Epithelial cell of proximal tubule (primary cell): ENCODE data around the gene PCNT. TPM values are rescaled to one million over a fixed set of nuclear protein-coding genes. Genes with fewer than 3 reads are reported as not detected.

Experiments
- DNase-seq: peaks from one replicate; pipeline ENCODE4 v3.0.0-alpha.2; 2011; ENCODE audit warnings: low read depth
- H3K4me3 ChIP-seq: 2 replicates; pipeline ENCODE4 v1.5.1; 2011; ENCODE audit warnings: low read depth, mild to moderate bottlenecking, low read length
- CTCF ChIP-seq: conservative IDR thresholded peaks from 2 replicates; pipeline ENCODE4 v1.5.1; 2012; ENCODE audit warnings: low read depth, mild to moderate bottlenecking, low read length
- total RNA-seq: library from RNA; depleted of rRNA; stranded (reverse); fragments of >200 nt; gene quantifications from 2 replicates; pipeline ENCODE4 v1.2.3, GENCODE V29; 2015

Gene PCNT
- total RNA-seq, 1 donor from 2014 or later = 18.7 TPM

DNA sequence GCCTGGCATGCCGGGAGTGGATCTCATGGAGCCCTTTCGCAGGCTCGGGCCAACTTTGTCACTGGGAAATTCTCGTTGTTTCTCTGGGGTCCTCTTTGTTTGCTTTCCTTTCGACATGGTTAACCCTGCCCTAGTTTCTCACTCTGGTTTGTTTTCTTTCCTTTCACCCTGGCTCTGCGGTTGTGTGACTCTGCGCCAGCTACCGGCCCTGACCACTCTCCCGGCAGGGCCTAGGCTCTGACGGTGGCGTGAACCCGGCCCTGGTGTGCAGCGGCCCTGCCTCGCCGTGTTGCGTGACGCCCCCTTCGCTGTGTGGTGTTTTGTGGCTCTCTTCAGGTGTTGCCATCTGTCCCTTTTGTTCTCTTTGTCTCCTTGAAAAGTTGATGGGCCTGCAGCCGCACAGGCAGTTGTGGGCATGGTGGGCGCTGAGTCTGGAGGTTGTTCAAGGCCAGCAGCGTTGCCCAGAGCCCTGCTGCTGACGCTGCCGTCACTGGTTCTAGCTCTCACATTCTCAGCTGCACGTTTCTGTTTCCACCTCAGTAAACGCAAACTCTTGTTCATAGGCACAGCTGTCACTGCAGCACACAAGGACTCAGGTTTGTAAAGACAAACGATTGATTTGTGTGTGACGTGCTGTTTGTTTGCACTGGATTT is 70.1 kb downstream of the PCNT start:
- H3K4me3 ChIP-seq = no peak overlapping the region
- no peak for DNase-seq
- no peak for TF ChIP-seq CTCF

- H3K4me3 ChIP-seq = no peak overlapping the region
- TF ChIP-seq CTCF = no peak
- no peak for DNase-seq
These were observed 70.7 kb downstream of the PCNT start for GRCh38 chr21:46394595-46395104.

- TF ChIP-seq CTCF = no peak
- no peak for DNase-seq
- no peak overlapping the region for H3K4me3 ChIP-seq
These were observed 73.4 kb downstream of the PCNT start for GRCh38 chr21:46397211-46397905.

- DNase-seq = no peak
- no peak overlapping the region for H3K4me3 ChIP-seq
- TF ChIP-seq CTCF = no peak
These were observed 74.0 kb downstream of the PCNT start for GRCh38 chr21:46397993-46398392.

GRCh38 chr21:46399129-46399528 is 75.2 kb downstream of the PCNT start:
- DNase-seq = no peak
- H3K4me3 ChIP-seq = no peak overlapping the region
- TF ChIP-seq CTCF = no peak

DNA sequence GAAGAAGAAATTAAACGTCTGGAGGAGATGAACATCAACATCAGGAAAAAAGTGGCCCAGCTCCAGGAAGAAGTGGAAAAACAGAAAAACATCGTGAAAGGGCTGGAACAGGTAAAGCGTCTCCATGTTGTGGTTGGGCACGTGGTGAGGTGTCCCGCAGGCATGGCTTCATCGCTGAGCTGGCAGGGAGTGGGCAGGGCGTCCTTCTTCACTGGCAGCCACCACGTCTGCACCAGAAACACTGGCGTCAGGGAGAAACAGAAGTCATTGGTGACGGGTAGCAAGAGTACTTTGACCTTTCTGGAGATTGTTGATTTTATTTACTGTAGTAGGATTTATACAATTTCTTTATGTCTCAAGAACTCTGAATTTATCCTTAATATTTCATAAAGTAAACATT is 75.7 kb downstream of the PCNT start:
- DNase-seq = no peak
- H3K4me3 ChIP-seq = no peak overlapping the region
- no peak for TF ChIP-seq CTCF
